Gastroesophageal sphincter (tissue), 4 donors: ENCODE data around the gene MMEL1. TPM values are rescaled to one million over a fixed set of nuclear protein-coding genes. Genes with fewer than 3 reads are reported as not detected.

Experiments
- ATAC-seq: fragments of 150-250 bp; one replicate; pipeline ENCODE4 v1.9.1; 2016; ENCODE audit warnings: mild to moderate bottlenecking, moderate library complexity
- H3K27ac ChIP-seq, 4 donors: fragments of 200-600 bp; sonication (generic) in 3 of 4; 1 replicate in 3 of 4; 2 replicates in 1 of 4; pipeline ENCODE4 v1.5.1; 2016 to 2019
- H3K27me3 ChIP-seq: fragments of 200-600 bp; sonication (generic); one replicate; pipeline ENCODE4 v1.5.1; 2019
- H3K36me3 ChIP-seq, 2 donors: fragments of 200-600 bp; sonication (generic); one replicate each; pipeline ENCODE4 v1.5.1; 2019; ENCODE audit warnings: control low read depth in 1 of 2
- H3K4me1 ChIP-seq, 3 donors: fragments of 200-600 bp; sonication (generic); 1 replicate in 2 of 3; 2 replicates in 1 of 3; pipeline ENCODE4 v1.5.1; 2016 to 2019; ENCODE audit warnings: control low read depth in 2 of 3
- H3K4me3 ChIP-seq, 2 donors: fragments of 200-600 bp; sonication (generic); one replicate each; pipeline ENCODE4 v1.5.1; 2019; ENCODE audit warnings: mild to moderate bottlenecking in 1 of 2, moderate library complexity in 1 of 2
- H3K9me3 ChIP-seq, 3 donors: fragments of 200-600 bp; sonication (generic); one replicate each; pipeline ENCODE4 v1.5.1; 2017 to 2019; ENCODE audit warnings: control low read depth in 2 of 3
- EP300 ChIP-seq: sonication (generic); formaldehyde crosslinking; IDR thresholded peaks from one replicate; pipeline ENCODE4 v1.6.1; 2017; ENCODE audit warnings: antibody characterized with exemption, mild to moderate bottlenecking
- POLR2A ChIP-seq, 2 donors: fragments of 450-650 bp; IDR thresholded peaks; one replicate each; pipeline ENCODE4 v1.6.1; 2017; ENCODE audit warnings: antibody characterized with exemption in 2 of 2, mild to moderate bottlenecking in 2 of 2, moderate library complexity in 1 of 2
- POLR2AphosphoS5 ChIP-seq: sonication (generic); formaldehyde crosslinking; IDR thresholded peaks from one replicate; pipeline ENCODE4 v1.6.1; 2017; ENCODE audit warnings: antibody characterized with exemption
- WGBS, 2 donors: methylation state at CpG; one replicate each; pipeline ENCODE4 v1.1.5; 2018; ENCODE audit warnings: low coverage in 1 of 2; 5-methylcytosine and 5-hydroxymethylcytosine counted together
- total RNA-seq, 4 donors: library from RNA; depleted of rRNA; stranded (reverse); fragments of >200 nt; gene quantifications; one replicate each; pipeline ENCODE4 v1.1.0, GENCODE V29; 2016
- TF ChIP-seq, protein P1 (sequence below), 4 experiments: fragments of 200-600 bp in 2 of 4; fragments of 450-650 bp in 2 of 4; sonication (generic) in 1 of 4; IDR thresholded peaks; one replicate each; pipeline ENCODE4 v1.5.1; 2017 to 2019; ENCODE audit warnings: antibody characterized with exemption in 4 of 4, mild to moderate bottlenecking in 2 of 4, moderate library complexity in 2 of 4

Gene MMEL1
- total RNA-seq, 4 donors from 2014 or later: 1.4 to 3.9 (median 2.1) TPM; not detected in 1

DNA sequence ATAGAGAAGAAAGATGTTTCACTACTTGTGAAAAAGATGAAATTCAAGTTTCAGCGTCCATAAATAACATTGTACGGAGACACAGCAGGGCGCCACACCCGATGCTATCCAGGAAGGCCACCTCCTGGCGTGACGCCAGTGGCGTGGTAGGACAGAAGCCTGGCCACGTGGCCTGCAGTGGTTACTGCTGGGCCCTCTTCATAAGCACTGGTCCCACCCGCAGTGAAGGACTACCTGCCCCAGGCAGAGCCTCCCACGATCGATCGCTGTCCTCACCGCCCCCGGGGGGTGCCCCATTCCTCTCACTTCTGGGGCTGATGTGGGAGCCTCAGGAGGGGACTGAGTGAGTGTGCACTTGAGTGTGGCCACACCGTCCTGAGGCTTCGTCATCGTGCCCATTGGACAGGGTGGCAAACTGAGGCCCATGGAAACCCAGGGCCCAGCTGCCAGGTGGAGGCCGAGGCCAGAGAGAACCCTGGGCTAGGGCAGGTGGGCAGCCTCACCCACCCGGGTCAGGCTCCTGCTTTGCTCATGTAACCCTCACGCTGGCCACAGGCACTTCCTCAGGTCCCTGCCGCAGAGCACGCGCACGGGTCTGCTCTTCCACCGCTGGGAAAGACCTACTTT, 91.1 kb downstream of the MMEL1 start:
- no peak for TF ChIP-seq POLR2A (IDR thresholded peaks at IDR 0.05)
- no peak for TF ChIP-seq EP300
- WGBS, 2 donors: 44 to 75% methylated on average over 4 to 18 of the region's 25 CpGs
- no peak overlapping the region for H3K4me3 ChIP-seq
- no peak for ATAC-seq
- H3K36me3 ChIP-seq: no peaks in the 10 kb centered on the region
- peaks cover 0 to 43% (median 20%) of the 10 kb centered on the region in 3 donors for H3K4me1 ChIP-seq
- peaks cover 99% of the 10 kb centered on the region for H3K27me3 ChIP-seq
- no peaks in the 10 kb centered on the region for H3K9me3 ChIP-seq
- no peak overlapping the region for H3K27ac ChIP-seq

DNA sequence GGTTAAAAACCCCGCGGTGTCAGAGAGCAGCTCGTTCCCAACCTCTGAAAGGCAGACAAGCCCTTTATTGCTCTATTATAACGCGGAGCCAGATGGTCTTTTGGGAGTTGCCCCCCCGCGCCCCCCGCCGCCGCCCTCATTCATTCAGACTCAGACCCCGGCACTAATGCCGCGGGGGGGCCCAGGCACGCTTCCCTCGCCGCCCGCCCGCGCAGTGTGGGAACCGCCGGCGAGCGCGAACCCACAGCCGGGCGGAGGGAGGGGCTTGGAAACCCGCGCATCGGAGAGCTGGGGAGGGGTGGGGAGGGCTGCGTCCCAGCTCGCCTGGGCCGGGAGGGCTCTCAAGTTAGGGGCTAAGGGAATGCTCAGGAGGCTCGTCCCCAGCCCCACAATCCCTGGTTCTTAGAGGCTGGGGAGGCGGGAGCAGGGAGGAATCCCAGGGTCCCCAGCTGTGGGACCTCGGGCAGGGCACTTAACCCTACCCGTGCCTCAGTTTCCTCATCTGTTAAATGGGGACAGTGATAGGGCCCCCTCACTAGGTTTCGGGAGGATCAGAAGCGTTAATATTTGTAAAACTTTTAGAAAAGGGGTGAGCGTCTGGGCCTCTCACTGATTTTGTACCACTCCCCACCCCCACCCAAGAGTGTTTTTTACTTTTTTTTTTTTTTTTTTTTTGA, 91.9 kb downstream of the MMEL1 start:
- TF ChIP-seq EP300 (no peak), POLR2A (IDR thresholded peaks at IDR 0.05) (no peak), POLR2AphosphoS5 (no peak)
- TF ChIP-seq, protein P1, sequence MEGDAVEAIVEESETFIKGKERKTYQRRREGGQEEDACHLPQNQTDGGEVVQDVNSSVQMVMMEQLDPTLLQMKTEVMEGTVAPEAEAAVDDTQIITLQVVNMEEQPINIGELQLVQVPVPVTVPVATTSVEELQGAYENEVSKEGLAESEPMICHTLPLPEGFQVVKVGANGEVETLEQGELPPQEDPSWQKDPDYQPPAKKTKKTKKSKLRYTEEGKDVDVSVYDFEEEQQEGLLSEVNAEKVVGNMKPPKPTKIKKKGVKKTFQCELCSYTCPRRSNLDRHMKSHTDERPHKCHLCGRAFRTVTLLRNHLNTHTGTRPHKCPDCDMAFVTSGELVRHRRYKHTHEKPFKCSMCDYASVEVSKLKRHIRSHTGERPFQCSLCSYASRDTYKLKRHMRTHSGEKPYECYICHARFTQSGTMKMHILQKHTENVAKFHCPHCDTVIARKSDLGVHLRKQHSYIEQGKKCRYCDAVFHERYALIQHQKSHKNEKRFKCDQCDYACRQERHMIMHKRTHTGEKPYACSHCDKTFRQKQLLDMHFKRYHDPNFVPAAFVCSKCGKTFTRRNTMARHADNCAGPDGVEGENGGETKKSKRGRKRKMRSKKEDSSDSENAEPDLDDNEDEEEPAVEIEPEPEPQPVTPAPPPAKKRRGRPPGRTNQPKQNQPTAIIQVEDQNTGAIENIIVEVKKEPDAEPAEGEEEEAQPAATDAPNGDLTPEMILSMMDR (IDR thresholded peaks at IDR 0.05): no peak
- Histone ChIP-seq H3K27me3 (peaks cover 99% of the 10 kb centered on the region), H3K27ac (no peak overlapping the region), H3K4me1 (peaks cover 0 to 35% (median 13%) of the 10 kb centered on the region in 3 donors), H3K4me3 (no peak overlapping the region), H3K9me3 (no peaks in the 10 kb centered on the region), H3K36me3 (no peaks in the 10 kb centered on the region)
- ATAC-seq: no peak
- 100% methylated on average over 1 to 3 of the region's 39 CpGs for WGBS, 2 donors

Other genes starting within 250 kb of the MMEL1 start
- 10 to 100 TPM in 1 of 4 donors, 1 to 10 TPM in 3; 5.0 to 14.6 (median 9.2) TPM for gene MORN1, start 241.5 kb downstream of the MMEL1 start, total RNA-seq
- gene RER1, start 241.2 kb downstream of the MMEL1 start, total RNA-seq: 10 to 100 TPM; 54.4 to 78.6 (median 69.8) TPM
- 10 to 100 TPM; 18.2 to 30.0 (median 21.6) TPM for gene PEX10, start 220.5 kb downstream of the MMEL1 start, total RNA-seq
- gene PLCH2, start 156.7 kb downstream of the MMEL1 start, total RNA-seq: under 1 TPM; under 0.01 to 0.72 (median 0.15) TPM
- 10 to 100 TPM; 32.6 to 46.8 (median 34.0) TPM for gene PANK4, start 106.4 kb downstream of the MMEL1 start, total RNA-seq
- not detected for gene HES5, start 102.8 kb downstream of the MMEL1 start, total RNA-seq
- 10 to 100 TPM; 23.0 to 81.6 (median 36.9) TPM for gene TNFRSF14, start 76.6 kb downstream of the MMEL1 start, total RNA-seq
- gene PRXL2B, start 46.2 kb downstream of the MMEL1 start, total RNA-seq: 10 to 100 TPM in 3 of 4 donors, 1 to 10 TPM in 1; 6.5 to 24.1 (median 14.0) TPM
- gene TTC34, start 168.7 kb upstream of the MMEL1 start, total RNA-seq: under 1 TPM in 3 of 4 donors, not detected in 1; 0.27 to 0.62 (median 0.58) TPM